GM19035 (cell line): ENCODE measurements around the gene PCNX2.
"Not testable (repeated sequence)": the region's sequence is repeated elsewhere in the genome, so short reads cannot be mapped to it uniquely, and the experiment has no call there.

Experiments used
- ATAC-seq: cut with Tn5 transposase; IDR thresholded peaks from one replicate; pipeline ENCODE4 v1.9.1; 2021; ENCODE audit not compliant: unreplicated experiment

Gene PCNX2

DNA sequence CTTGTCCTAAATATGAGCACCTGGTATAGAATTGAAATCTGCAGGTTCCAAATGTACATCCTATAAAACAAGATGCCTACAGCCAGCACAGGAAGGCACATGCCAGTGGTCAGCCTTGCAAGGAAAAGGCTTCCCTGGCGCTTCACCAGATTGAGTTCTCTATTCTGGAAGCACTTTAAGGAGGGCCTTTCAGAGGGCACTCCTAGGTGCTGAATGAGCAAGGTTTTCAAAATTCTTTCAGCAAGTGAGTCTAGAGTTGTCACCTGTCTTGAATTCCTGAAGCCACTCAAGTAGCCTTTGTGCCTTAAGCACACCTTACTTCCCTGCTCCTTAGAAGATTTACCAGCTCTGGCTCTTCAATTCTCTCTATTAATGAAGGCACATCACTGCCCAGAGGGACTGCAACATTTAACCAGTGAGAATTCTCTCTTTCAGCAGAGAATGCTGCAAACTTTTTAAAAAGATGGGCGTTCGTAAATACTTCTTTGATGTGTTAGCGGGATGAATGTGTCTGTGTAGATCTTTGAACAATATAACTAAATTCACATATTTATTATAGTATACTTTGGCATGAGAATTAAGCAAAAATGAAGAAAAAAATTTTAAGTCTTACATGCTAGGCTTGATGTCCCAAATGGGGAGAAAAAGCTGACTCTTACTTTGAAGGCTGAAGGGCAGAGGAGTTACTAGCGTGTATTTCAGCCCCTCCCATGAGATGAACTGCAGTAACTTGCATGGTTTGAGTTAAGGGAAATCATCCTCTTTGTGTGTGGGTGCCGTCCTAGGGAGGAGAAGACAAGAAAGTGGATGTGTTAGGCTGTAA is 183.1 kb downstream of the PCNX2 start:
- no peak for ATAC-seq

DNA sequence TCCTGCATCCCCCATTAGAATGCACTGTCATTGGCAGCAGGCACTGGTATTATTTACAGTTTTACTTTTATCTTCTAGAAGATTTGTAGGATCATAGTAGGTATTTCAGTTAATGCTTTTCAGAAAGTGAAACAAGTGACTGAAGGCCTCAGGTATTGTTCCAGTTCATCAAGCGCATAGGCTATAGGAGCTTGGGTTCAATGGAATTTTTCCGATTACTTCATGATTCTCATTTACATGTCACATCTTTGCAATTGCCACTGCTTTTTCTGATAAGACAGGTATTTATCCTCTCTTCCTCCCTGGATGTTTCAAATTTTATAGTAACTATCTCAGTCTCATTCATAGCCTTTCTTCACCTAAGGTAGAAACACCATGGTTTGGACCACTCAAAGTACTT is 183.8 kb downstream of the PCNX2 start:
- no peak for ATAC-seq

DNA sequence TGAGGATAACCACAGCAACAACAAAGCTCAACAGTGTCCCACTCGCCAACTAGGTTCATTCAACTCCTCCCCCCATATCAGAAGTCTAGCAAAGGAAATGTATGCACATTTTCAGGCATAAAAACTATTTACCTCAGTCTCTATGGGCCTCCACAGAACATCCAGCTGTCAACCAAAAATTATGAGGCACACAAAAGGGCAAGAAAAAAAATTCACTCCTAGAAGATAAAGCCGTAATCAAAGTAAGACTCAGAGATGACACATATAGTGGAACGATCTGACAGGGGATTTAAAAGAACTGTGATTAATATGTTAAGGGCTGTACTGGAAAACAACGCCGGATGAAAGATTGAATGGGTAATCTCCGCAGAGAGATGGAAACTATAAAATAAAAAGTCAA is 186.4 kb downstream of the PCNX2 start:
- ATAC-seq, result no peak

DNA sequence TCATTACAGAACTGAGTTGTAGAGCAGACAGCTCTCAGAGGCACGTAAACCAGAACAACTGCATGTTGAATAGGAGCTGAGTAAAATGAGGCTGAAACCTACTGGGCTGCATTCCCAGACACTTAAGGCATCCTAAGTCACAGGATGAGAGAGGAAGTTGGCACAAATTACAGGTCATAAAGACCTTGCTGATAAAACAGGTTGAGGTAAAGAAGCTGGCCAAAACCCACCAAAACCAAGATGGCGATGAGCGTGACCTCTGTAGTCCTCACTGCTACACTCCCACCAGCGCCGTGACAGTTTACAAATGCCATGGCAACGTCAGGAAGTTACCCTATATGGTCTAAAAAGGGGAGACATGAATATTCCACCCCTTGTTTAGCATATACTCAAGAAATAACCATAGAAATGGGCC is 187.8 kb downstream of the PCNX2 start:
- ATAC-seq, result not testable (repeated sequence)

DNA sequence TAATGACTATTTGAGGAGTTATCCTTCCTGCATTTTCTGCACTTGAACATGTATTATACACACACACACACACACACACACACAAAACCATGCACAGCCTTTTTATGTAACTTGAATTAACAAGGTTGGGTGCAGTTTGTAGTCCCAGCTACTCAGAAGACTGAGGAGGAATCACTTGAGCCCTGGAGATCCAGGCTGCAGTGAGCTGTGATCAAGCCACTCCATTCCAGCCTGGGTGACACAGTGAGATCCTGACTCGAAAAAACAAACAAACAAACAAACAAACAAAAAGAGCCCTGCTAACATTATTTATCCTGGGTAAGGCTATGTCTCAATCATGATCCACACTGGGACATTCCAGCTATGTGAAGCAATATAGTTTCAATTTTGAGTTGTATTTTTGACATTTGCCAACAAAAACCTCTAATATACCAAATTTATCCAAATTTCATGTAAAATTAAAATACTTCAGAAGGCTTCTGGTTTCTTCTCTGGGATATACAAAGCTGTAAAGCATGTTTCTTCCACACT is 188.3 kb downstream of the PCNX2 start:
- ATAC-seq, result no peak

DNA sequence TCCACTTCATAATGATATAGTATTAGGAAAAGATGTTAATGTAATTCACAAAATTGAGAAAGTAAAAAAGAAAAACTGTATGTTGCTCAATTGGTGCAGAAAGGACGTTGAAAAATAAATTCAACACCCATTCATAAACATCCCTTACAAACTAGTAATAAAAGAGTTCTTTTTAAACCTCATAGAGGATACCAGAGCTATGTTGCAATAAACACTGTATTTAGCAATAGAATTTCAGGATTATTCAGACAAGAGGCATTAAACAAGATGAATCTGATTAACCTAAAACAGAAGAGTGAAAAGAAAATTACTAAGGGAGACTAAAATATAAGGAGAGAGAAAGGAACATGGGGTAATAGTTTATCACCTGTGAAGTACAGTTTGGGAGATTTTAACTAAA is 190.3 kb downstream of the PCNX2 start:
- no peak for ATAC-seq

DNA sequence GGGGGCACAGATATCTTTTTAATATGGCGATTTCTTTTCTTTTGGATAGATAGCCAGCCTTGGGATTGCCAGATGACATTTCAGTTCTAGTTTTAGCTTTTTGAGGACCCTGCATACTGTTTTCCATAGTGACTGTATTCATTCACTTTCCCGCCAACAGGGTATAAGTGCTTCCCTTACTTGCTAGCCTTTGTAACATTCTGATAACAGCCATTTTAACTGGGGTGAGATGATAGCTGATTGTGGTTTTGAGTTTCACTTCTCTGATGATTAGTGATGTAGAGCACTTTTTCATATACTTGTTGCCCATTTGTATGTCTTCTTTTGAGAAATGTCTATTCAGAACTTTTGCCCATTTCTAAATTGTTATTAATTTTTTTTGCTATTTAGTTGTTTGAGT is 193.2 kb downstream of the PCNX2 start:
- ATAC-seq, result no peak

DNA sequence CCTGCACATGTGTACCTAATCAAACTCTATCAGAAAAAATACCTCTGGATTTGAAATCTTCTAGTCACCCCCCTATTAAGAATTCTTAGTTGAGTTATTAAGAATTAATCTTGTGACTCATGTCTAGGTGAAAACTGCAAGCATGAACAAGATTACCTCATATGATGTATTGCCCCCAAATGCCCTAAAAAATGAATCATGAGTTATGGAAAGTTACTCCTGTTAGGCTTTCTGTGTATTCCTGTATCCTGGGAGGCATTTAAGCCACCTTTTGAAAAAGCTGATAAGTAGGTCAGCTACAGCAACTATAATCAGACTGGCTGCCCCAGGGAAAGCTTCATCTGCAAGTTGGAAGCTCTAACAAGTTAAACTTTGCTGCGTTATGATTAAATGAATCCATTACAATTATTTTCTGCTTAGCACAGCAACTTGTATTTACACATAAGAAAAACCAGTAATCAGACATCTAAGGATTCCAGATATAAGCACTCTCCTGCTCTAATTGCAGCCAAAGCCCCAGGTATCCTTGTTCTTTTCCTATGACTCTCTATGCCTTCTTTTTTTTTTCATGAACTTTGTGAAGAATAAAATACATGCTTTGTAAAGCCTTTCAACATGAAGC is 197.5 kb downstream of the PCNX2 start:
- no peak for ATAC-seq

DNA sequence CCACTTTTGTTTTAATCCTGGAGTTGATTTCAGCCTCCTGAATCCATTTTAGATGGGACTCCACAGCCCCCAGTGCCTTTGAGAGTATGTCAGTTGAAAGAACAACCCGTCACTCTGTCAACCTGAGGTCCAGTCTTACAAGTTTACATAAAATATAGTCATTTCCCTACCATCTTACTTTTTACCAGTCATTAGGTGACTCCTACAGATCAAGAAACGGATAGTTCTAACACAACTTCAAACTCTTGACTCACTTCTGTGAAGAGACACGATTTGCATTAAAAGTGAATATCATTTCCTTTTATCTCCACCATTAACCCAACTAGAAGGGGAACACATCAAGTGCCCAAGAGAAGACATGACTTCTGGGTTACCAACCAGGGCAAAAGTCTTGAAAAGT is 198.0 kb downstream of the PCNX2 start:
- no peak for ATAC-seq

DNA sequence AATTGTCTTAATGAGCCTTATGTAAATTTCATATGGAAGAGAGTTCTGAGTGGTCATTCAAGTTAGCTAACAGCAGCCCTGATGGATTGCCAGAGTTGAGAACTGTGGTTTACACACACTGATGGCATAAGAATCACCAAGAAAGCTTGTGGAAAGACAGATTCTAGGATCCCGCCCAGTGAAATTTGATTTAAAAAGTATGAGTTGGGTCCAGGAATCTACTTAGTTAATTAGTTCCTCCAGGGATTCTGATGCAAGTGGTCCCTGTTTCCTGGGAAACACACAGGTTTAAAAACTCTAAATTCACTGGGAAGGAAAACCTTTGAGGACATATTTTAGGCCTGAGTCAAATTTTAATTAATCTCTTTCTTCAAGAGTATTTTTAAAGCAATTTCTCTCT is 200.8 kb downstream of the PCNX2 start:
- no peak for ATAC-seq

DNA sequence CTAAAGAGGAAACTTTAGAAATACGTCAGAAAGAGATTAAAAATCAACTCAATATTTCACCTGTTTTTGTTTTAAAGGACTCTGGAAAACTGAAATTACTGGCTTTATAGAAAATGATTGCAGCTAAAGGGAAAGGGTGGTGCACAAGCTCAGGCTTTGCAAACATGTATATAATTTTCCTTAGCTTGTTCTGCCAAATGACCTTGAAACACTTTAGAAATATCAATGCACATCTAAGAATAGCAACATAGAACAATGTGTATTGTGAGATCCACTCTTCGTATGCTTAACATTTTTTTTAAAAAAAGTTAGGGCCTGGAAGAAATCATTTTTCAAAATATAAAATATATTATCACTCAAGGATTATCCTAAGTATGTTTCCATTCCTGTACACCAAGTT is 201.3 kb downstream of the PCNX2 start:
- ATAC-seq, result no peak

DNA sequence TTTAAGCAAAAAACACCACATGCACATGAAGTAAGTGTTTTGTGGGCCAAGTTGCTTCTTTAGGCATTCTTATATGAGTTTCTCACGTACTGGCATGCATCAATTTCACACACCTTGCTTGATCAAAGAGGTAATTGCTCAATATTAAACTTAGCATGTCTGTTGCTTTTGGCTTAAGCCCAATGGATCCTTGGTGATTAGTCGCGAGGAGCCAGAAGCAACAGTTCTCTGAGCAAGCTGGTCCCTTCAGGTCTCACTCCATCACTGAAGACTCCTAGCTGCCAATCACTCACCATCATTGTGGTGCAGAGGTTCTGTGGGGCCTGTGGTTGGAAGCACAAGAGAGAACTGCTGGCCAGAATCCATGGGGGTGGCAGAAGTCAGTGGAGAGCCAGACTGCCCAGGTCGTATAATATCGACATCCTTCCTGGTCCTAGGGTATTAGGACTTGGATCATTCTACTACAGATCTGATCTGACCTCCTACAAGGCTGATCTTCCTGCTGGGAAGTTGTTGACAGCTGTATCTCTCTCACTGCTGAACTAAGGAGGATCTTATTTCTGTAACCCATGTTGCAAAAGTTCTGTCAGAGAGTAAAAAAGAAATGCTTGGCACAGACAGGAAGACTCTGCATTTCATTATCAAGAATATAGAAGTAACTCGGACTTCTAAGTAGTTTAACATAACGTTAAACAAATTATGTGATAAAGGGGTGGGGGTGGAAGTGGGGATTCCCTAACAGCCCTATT is 204.6 kb downstream of the PCNX2 start:
- ATAC-seq, result no peak

DNA sequence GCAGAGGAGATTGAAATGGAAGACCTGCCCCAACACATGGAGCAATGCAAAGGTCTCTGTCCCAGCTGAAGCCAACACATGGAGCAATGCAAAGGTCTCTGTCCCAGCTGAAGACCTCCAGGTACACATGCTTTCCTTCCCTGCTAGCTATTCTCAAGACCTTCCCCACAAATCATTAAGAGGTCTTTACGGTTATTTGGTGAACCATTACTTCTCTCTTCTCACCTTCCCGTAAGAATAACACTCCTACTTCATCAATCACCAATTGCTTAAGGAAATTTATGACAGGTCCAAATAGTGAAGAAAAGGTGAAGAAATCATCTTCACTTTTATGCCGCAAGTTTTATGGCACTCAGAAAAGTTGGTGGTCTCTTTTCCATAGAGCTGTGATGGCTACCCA is 206.3 kb downstream of the PCNX2 start:
- no peak for ATAC-seq

DNA sequence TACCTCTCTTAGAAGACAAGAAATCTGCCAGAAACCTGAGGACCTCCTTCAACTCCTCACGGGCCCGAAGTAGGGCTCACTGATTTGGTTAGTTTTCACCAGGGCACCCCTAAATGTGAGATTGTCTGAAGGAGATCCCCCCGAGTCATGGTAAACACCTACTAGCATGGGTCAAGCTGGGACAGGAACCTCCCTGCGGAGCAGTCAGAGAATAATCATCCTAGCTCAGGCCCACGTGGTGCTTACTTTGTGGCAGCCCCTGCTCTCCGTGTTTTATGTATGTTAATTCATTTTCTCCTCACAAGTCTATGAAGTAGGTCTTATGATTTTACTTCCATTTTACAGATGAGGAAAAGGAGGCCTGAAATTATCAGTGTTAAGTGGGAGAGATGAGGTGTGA is 206.9 kb downstream of the PCNX2 start:
- no peak for ATAC-seq

DNA sequence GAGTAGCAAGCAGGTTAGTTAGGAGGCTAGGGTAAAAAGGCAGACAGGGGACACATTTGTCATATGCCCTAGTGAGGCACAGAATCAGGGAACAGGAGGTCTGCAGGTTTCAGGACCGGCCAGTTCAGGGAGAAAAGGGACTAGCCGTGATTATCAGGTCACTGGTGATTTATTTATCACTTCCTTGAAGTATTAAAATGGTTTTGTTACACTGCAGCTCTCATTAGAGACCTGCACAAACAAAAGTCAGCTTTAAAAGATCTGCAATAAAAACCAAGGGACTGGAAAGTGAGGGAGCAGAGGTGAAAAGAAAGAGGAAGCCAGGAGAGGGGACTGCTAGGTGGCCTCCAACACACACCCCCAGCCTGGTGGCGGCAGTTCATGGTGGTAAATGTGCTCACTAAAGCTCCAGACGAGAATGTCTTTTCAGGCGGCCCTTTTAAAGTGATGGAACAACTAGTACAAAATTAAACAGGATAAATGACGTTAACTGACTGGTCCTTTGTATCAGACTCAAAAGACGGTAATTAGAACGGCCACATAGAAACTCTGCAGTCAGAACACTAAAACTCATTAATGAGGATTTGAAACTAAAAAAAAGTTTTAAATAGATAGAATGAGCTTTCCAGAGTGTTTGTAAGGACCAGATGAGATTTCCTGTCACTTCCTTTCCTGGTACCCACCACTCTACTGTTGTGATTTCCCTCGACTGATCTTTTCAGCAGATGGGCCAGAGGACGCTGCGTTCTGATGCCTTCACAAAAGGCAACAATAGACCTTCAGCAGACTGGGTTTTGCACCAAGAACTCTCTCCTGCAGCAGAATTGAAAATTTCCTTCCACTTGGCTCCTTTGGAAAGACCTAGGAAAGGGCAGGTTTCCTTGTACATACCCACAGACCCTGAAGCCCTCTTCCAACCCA is 208.3 kb downstream of the PCNX2 start:
- ATAC-seq, result no peak

DNA sequence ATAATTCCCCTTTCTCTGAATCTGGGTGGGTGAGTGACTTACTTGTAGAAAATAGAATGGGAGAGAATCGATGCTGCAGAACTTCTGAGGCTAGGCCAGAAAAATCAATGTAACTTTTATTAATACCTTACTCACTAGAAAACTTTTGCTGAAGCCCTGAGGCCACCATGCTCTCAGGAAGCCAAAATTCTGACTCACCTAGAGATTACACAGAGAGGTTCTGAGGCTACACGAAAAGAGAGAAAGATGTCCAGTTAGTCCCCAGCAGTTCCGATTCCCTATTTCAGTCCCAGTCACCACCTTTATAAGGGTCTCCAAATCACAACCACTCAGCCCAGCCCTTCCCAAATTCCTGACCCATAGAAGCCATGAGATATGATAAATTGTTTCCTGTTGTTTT is 210.0 kb downstream of the PCNX2 start:
- ATAC-seq, result no peak

DNA sequence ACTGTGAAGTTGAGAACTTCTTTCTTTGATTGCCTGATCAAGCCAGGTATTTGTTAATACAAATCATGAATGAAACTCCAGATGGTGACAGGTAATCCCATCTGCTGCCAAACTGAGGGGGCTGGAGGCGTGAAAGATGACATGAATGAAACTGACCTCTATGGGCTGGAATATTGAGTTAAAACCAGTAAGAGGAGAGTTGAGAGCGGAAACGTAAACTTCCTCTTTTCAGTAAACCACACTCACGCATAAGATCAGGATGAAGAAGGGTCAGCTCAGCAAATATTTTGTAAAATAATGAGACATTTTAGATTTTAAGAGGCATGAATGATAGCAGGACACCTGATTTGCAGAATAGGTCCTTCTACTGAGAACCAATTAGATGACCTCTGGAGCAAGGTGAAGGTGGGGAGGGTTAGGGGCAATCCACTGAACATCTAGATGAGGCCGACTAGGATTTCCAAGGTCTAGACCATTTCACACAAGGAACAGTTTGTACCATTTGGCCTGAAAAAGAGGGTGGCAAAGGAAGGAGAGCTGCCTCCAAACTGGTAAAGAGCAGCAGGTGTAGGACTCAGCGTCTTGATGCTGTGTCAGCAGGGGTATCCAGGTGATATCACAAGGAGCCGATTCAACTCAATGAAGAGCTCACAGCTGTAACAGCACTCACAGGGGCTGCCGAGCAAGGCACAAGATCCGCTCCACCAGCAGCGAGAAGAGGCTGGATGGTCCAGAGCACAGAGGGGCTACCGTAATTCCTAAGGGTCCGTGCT is 212.6 kb downstream of the PCNX2 start:
- ATAC-seq, result no peak

DNA sequence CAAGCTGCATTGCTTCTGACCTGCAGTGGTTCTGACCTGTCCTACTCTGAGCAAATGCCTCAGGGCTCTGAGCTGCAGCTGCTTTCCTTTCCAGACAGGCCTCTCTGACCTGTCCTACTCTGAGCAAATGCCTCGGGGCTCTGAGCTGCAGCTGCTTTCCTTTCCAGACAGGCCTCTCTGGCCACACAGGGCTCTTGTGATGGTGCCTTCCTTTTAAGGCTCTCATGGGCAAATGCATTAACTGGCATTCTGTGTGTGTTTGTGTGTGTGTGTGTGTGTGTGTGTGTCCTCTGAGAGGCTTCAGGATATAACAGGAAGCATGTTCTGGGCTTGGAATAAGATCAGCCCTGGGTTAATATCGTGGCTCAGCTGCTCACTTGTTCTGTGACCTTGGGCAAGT is 213.8 kb downstream of the PCNX2 start:
- ATAC-seq, result no peak

DNA sequence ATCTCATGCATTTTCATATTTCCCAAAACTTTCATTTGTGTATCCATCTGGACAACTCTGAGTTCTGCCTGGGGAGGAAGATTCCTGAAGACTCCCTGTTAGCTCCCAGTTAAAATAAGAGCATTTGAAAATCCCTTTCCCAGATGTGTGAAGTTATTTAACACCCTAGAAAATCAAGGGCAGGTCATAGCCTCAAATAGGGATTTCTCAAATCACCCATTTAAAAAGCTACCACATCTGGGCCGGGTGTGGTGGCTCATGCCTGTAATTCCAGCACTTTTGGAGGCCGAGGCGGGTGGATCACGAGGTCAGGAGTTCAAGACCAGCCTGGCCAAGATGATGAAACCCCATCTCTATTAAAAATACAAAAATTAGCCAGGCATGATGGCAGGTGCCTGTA is 214.7 kb downstream of the PCNX2 start:
- ATAC-seq, result not testable (repeated sequence)

DNA sequence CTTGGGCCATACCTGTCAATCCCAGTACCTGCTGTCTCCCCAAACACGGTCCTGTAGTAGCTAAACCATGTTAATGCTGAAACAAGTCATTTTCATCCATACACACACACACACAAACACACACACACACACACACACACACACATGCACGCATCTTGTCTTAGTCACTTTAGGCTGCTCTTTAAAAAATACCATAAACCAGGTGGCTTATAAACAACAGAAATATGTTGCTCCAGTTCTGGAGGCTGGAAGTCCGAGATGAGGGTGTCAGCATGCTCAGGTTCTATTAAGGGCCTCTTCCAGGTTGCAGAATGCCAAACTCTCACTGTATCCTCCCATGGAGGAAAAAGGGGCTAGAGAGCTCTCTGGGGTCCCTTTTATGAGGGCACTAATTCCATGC is 215.2 kb downstream of the PCNX2 start:
- ATAC-seq, result no peak
